Measurements from ENCODE around the gene ABCA7. TPM values are rescaled to one million over a fixed set of nuclear protein-coding genes. Genes with fewer than 3 reads are reported as not detected.

ABCA7 gene
- total and polyA plus RNA-seq, 2 of the 13 experiments (the other 11 are each of a cell fraction or from before 2014, with no cell fraction given), result 4.4 to 32.4 TPM

- TF ChIP-seq, protein P1, sequence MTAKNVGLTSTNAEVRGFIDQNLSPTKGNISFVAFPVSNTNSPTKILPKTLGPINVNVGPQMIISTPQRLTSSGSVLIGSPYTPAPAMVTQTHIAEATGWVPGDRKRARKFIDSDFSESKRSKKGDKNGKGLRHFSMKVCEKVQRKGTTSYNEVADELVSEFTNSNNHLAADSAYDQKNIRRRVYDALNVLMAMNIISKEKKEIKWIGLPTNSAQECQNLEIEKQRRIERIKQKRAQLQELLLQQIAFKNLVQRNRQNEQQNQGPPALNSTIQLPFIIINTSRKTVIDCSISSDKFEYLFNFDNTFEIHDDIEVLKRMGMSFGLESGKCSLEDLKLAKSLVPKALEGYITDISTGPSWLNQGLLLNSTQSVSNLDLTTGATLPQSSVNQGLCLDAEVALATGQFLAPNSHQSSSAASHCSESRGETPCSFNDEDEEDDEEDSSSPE (CRISPR knock-in tag; IDR thresholded peaks at IDR 0.05), result 0 out of 2 replicates have a peak, but pooled peaks have one; percentile 37
- TF ChIP-seq, protein P2, sequence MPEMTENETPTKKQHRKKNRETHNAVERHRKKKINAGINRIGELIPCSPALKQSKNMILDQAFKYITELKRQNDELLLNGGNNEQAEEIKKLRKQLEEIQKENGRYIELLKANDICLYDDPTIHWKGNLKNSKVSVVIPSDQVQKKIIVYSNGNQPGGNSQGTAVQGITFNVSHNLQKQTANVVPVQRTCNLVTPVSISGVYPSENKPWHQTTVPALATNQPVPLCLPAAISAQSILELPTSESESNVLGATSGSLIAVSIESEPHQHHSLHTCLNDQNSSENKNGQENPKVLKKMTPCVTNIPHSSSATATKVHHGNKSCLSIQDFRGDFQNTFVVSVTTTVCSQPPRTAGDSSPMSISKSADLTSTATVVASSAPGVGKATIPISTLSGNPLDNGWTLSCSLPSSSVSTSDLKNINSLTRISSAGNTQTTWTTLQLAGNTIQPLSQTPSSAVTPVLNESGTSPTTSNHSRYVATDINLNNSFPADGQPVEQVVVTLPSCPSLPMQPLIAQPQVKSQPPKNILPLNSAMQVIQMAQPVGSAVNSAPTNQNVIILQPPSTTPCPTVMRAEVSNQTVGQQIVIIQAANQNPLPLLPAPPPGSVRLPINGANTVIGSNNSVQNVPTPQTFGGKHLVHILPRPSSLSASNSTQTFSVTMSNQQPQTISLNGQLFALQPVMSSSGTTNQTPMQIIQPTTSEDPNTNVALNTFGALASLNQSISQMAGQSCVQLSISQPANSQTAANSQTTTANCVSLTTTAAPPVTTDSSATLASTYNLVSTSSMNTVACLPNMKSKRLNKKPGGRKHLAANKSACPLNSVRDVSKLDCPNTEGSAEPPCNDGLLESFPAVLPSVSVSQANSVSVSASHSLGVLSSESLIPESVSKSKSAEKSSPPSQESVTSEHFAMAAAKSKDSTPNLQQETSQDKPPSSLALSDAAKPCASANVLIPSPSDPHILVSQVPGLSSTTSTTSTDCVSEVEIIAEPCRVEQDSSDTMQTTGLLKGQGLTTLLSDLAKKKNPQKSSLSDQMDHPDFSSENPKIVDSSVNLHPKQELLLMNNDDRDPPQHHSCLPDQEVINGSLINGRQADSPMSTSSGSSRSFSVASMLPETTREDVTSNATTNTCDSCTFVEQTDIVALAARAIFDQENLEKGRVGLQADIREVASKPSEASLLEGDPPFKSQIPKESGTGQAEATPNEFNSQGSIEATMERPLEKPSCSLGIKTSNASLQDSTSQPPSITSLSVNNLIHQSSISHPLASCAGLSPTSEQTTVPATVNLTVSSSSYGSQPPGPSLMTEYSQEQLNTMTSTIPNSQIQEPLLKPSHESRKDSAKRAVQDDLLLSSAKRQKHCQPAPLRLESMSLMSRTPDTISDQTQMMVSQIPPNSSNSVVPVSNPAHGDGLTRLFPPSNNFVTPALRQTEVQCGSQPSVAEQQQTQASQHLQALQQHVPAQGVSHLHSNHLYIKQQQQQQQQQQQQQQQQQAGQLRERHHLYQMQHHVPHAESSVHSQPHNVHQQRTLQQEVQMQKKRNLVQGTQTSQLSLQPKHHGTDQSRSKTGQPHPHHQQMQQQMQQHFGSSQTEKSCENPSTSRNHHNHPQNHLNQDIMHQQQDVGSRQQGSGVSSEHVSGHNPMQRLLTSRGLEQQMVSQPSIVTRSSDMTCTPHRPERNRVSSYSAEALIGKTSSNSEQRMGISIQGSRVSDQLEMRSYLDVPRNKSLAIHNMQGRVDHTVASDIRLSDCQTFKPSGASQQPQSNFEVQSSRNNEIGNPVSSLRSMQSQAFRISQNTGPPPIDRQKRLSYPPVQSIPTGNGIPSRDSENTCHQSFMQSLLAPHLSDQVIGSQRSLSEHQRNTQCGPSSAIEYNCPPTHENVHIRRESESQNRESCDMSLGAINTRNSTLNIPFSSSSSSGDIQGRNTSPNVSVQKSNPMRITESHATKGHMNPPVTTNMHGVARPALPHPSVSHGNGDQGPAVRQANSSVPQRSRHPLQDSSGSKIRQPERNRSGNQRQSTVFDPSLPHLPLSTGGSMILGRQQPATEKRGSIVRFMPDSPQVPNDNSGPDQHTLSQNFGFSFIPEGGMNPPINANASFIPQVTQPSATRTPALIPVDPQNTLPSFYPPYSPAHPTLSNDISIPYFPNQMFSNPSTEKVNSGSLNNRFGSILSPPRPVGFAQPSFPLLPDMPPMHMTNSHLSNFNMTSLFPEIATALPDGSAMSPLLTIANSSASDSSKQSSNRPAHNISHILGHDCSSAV (CRISPR knock-in tag; IDR thresholded peaks at IDR 0.05; ENCODE audit: borderline replicate concordance), result no peak
- TF ChIP-seq ZMYM2 (CRISPR knock-in tag; IDR thresholded peaks at IDR 0.05) (peak; percentile 65; the same call in 1 of the 2 replicates), ZNF772 (CRISPR knock-in tag; IDR thresholded peaks at IDR 0.05) (0 out of 2 replicates have a peak, but pooled peaks have one; percentile 48), ZNF749 (CRISPR knock-in tag; IDR thresholded peaks at IDR 0.05; ENCODE audit: borderline replicate concordance) (no peak), ZNF768 (CRISPR knock-in tag; IDR thresholded peaks at IDR 0.05) (peak; percentile 96), PITX1 (CRISPR knock-in tag; IDR thresholded peaks at IDR 0.05) (0 out of 2 replicates have a peak, but pooled peaks have one; percentile 31), ZNF503 (CRISPR knock-in tag; IDR thresholded peaks at IDR 0.05) (0 out of 2 replicates have a peak, but pooled peaks have one; percentile 4), ZNF674 (CRISPR knock-in tag; IDR thresholded peaks at IDR 0.05; ENCODE audit: low read depth) (no peak)
- TF ChIP-seq, protein P3, sequence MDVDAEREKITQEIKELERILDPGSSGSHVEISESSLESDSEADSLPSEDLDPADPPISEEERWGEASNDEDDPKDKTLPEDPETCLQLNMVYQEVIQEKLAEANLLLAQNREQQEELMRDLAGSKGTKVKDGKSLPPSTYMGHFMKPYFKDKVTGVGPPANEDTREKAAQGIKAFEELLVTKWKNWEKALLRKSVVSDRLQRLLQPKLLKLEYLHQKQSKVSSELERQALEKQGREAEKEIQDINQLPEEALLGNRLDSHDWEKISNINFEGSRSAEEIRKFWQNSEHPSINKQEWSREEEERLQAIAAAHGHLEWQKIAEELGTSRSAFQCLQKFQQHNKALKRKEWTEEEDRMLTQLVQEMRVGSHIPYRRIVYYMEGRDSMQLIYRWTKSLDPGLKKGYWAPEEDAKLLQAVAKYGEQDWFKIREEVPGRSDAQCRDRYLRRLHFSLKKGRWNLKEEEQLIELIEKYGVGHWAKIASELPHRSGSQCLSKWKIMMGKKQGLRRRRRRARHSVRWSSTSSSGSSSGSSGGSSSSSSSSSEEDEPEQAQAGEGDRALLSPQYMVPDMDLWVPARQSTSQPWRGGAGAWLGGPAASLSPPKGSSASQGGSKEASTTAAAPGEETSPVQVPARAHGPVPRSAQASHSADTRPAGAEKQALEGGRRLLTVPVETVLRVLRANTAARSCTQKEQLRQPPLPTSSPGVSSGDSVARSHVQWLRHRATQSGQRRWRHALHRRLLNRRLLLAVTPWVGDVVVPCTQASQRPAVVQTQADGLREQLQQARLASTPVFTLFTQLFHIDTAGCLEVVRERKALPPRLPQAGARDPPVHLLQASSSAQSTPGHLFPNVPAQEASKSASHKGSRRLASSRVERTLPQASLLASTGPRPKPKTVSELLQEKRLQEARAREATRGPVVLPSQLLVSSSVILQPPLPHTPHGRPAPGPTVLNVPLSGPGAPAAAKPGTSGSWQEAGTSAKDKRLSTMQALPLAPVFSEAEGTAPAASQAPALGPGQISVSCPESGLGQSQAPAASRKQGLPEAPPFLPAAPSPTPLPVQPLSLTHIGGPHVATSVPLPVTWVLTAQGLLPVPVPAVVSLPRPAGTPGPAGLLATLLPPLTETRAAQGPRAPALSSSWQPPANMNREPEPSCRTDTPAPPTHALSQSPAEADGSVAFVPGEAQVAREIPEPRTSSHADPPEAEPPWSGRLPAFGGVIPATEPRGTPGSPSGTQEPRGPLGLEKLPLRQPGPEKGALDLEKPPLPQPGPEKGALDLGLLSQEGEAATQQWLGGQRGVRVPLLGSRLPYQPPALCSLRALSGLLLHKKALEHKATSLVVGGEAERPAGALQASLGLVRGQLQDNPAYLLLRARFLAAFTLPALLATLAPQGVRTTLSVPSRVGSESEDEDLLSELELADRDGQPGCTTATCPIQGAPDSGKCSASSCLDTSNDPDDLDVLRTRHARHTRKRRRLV (CRISPR knock-in tag; IDR thresholded peaks at IDR 0.05), result 0 out of 2 replicates have a peak, but pooled peaks have one; percentile 31
Measured at GRCh38 chr19:1028062-1028926, 11.6 kb upstream of the ABCA7 start (continued).

Data from HepG2 (cell line).